GM23338 (cell line): ENCODE measurements around the gene CD164. TPM values are rescaled to one million over a fixed set of nuclear protein-coding genes. Genes with fewer than 3 reads are reported as not detected.

Experiments used
- ATAC-seq: fragments of 200-7000 bp; cut with Tn5 transposase; 3 replicates; pipeline ENCODE4 v1.9.1; 2020
- DNase-seq: peaks from one replicate; pipeline ENCODE4 v3.0.0-alpha.2; 2015; ENCODE audit warnings: low spot score
- H2AFZ ChIP-seq: fragments of 200-600 bp; sonication (generic); 2 replicates; pipeline ENCODE4 v1.8.0; 2016; ENCODE audit warnings: antibody characterized with exemption, mild to moderate bottlenecking, moderate library complexity
- H3F3A ChIP-seq: fragments of 200-600 bp; sonication (generic); replicated peaks from 2 replicates; pipeline ENCODE4 v1.8.0; 2017; ENCODE audit warnings: antibody characterized with exemption, mixed run types, low read depth
- H3K27ac ChIP-seq: fragments of 200-600 bp; sonication (generic); 2 replicates; pipeline ENCODE4 v1.6.1; 2016; ENCODE audit warnings: low read depth
- H3K27me3 ChIP-seq: fragments of 200-600 bp; sonication (generic); 2 replicates; pipeline ENCODE4 v1.8.0; 2016; ENCODE audit warnings: mild to moderate bottlenecking, mixed run types, moderate library complexity; ENCODE audit not compliant: insufficient read depth
- H3K36me3 ChIP-seq: fragments of 200-600 bp; sonication (generic); 2 replicates; pipeline ENCODE4 v1.8.0; 2016; ENCODE audit warnings: mild to moderate bottlenecking; ENCODE audit not compliant: insufficient read depth
- H3K4me1 ChIP-seq: fragments of 200-600 bp; sonication (generic); 2 replicates; pipeline ENCODE4 v1.8.0; 2016; ENCODE audit warnings: mild to moderate bottlenecking, moderate library complexity; ENCODE audit not compliant: insufficient read depth
- H3K4me2 ChIP-seq: fragments of 200-600 bp; sonication (generic); 2 replicates; pipeline ENCODE4 v1.7.1; 2017; ENCODE audit warnings: mixed run types
- H3K4me3 ChIP-seq: fragments of 200-600 bp; sonication (generic); 2 replicates; pipeline ENCODE4 v1.6.1; 2016; ENCODE audit warnings: mixed run types
- H3K79me2 ChIP-seq: fragments of 200-600 bp; sonication (generic); replicated peaks from 2 replicates; pipeline ENCODE4 v1.8.0; 2017; ENCODE audit warnings: mild to moderate bottlenecking; ENCODE audit not compliant: insufficient read depth
- H3K9me2 ChIP-seq: fragments of 200-600 bp; sonication (generic); 2 replicates; pipeline ENCODE4 v1.8.0; 2017; ENCODE audit not compliant: insufficient read depth
- H4K20me1 ChIP-seq: fragments of 200-600 bp; sonication (generic); replicated peaks from 2 replicates; pipeline ENCODE4 v1.8.0; 2017; ENCODE audit warnings: mild to moderate bottlenecking; ENCODE audit not compliant: insufficient read depth
- H3K27ac Mint-ChIP-seq: 2 replicates; pipeline ENCODE4 v1.8.0; 2020; ENCODE audit warnings: inconsistent platforms, mild to moderate bottlenecking, moderate library complexity, mixed read lengths
- H3K27me3 Mint-ChIP-seq: 3 replicates; pipeline ENCODE4 v1.8.0; 2022; ENCODE audit warnings: low read depth, mild to moderate bottlenecking, moderate library complexity, mixed read lengths, inconsistent platforms; ENCODE audit not compliant: insufficient read depth, poor library complexity
- H3K36me3 Mint-ChIP-seq: 3 replicates; pipeline ENCODE4 v1.8.0; 2021; ENCODE audit warnings: low read depth, mild to moderate bottlenecking, inconsistent platforms, moderate library complexity, mixed read lengths
- H3K4me1 Mint-ChIP-seq: 3 replicates; pipeline ENCODE4 v1.8.0; 2020; ENCODE audit warnings: mild to moderate bottlenecking, inconsistent platforms, mixed read lengths
- H3K4me3 Mint-ChIP-seq: 3 replicates; pipeline ENCODE4 v1.8.0; 2021; ENCODE audit warnings: moderate library complexity, mild to moderate bottlenecking, inconsistent platforms, mixed read lengths
- H3K9me3 Mint-ChIP-seq: 3 replicates; pipeline ENCODE4 v1.8.0; 2020; ENCODE audit warnings: moderate library complexity, mild to moderate bottlenecking, inconsistent platforms, mixed read lengths
- CREB1 ChIP-seq: fragments of 250-450 bp; sonication (Bioruptor Pico); IDR thresholded peaks from 2 replicates; pipeline ENCODE4 v1.5.0; 2020; ENCODE audit warnings: low read depth, mild to moderate bottlenecking, moderate library complexity
- EZH2 ChIP-seq: fragments of 200-600 bp; sonication (generic); IDR thresholded peaks from one replicate; pipeline ENCODE4 v1.8.0; 2017; ENCODE audit warnings: antibody characterized with exemption, mild to moderate bottlenecking, low read depth; ENCODE audit not compliant: unreplicated experiment
- JUNB ChIP-seq: IDR thresholded peaks from one replicate; pipeline ENCODE4 v1.6.1; 2016; ENCODE audit warnings: antibody characterized with exemption; ENCODE audit not compliant: unreplicated experiment
- NANOG ChIP-seq: IDR thresholded peaks from 2 replicates; pipeline ENCODE4 v1.6.1; 2016; ENCODE audit warnings: antibody characterized with exemption, borderline replicate concordance
- POLR2AphosphoS5 ChIP-seq: IDR thresholded peaks from 2 replicates; pipeline ENCODE4 v1.6.1; 2016; ENCODE audit warnings: antibody characterized with exemption, low read depth
- REST ChIP-seq: IDR thresholded peaks from one replicate; pipeline ENCODE4 v1.6.1; 2018; ENCODE audit warnings: antibody characterized with exemption; ENCODE audit not compliant: unreplicated experiment
- STAT1 ChIP-seq: IDR thresholded peaks from one replicate; pipeline ENCODE4 v1.6.1; 2016; ENCODE audit warnings: antibody characterized with exemption; ENCODE audit not compliant: unreplicated experiment
- ZNF114 ChIP-seq: fragments of 250-450 bp; sonication (Bioruptor Pico); IDR thresholded peaks from 2 replicates; pipeline ENCODE4 v1.5.0; 2020; ENCODE audit warnings: mild to moderate bottlenecking, moderate library complexity
- ZNF331 ChIP-seq: fragments of 250-450 bp; sonication (Bioruptor Pico); IDR thresholded peaks from 2 replicates; pipeline ENCODE4 v1.5.0; 2020; ENCODE audit warnings: low read depth, mild to moderate bottlenecking, moderate library complexity
- polyA plus RNA-seq: library from polyadenylated mRNA; unstranded; fragments of >200 nt; fragmentation: Nextera tagmentation; extraction: Ambion mirVana; gene quantifications from 2 replicates; pipeline ENCODE4 v1.2.1, GENCODE V29; 2016
- total RNA-seq: library from RNA; depleted of rRNA; stranded (reverse); fragments of >200 nt; shearing (Covaris generic); gene quantifications from 2 replicates; pipeline ENCODE4 v1.2.3, GENCODE V29; 2014
- TF ChIP-seq, protein P1 (sequence below): fragments of 250-450 bp; sonication (Bioruptor Pico); IDR thresholded peaks from 2 replicates; pipeline ENCODE4 v1.5.0; 2020; ENCODE audit warnings: mild to moderate bottlenecking, moderate library complexity
- TF ChIP-seq, protein P2 (sequence below), 2 experiments: fragments of 200-600 bp in 1 of 2; sonication (generic) in 1 of 2; conservative IDR thresholded peaks; 2 replicates each; pipeline versions ENCODE4 v1.5.1 to v1.6.1; 2016 to 2017; ENCODE audit warnings: antibody characterized with exemption in 2 of 2, low read depth in 2 of 2, mild to moderate bottlenecking in 2 of 2, moderate library complexity in 1 of 2
- TF ChIP-seq, protein P3 (sequence below): IDR thresholded peaks from 2 replicates; pipeline ENCODE4 v1.6.1; 2016; ENCODE audit warnings: antibody characterized with exemption

The CD164 gene
- total and polyA plus RNA-seq, 2 experiments from 2014 or later = 81.0 to 83.8 TPM

DNA sequence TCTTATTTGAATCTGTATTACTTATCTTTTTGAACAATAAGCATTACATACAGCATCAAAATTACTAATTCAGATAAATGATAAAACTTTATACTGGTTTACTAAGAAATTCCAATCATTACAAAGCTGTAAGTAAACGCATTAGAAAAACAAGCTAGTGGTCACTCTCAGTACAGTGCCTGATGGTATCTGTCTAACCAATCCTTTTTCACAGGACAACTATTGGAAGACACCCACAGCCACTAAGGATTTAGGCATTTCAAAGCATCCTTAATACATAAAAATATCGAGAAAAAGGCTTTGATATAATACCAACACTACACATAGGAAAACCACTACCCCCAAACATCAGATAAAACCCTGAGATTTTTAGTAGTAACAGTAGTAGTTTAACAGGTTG, 2.6 kb downstream of the CD164 start (continued):
- TF ChIP-seq, protein P1, sequence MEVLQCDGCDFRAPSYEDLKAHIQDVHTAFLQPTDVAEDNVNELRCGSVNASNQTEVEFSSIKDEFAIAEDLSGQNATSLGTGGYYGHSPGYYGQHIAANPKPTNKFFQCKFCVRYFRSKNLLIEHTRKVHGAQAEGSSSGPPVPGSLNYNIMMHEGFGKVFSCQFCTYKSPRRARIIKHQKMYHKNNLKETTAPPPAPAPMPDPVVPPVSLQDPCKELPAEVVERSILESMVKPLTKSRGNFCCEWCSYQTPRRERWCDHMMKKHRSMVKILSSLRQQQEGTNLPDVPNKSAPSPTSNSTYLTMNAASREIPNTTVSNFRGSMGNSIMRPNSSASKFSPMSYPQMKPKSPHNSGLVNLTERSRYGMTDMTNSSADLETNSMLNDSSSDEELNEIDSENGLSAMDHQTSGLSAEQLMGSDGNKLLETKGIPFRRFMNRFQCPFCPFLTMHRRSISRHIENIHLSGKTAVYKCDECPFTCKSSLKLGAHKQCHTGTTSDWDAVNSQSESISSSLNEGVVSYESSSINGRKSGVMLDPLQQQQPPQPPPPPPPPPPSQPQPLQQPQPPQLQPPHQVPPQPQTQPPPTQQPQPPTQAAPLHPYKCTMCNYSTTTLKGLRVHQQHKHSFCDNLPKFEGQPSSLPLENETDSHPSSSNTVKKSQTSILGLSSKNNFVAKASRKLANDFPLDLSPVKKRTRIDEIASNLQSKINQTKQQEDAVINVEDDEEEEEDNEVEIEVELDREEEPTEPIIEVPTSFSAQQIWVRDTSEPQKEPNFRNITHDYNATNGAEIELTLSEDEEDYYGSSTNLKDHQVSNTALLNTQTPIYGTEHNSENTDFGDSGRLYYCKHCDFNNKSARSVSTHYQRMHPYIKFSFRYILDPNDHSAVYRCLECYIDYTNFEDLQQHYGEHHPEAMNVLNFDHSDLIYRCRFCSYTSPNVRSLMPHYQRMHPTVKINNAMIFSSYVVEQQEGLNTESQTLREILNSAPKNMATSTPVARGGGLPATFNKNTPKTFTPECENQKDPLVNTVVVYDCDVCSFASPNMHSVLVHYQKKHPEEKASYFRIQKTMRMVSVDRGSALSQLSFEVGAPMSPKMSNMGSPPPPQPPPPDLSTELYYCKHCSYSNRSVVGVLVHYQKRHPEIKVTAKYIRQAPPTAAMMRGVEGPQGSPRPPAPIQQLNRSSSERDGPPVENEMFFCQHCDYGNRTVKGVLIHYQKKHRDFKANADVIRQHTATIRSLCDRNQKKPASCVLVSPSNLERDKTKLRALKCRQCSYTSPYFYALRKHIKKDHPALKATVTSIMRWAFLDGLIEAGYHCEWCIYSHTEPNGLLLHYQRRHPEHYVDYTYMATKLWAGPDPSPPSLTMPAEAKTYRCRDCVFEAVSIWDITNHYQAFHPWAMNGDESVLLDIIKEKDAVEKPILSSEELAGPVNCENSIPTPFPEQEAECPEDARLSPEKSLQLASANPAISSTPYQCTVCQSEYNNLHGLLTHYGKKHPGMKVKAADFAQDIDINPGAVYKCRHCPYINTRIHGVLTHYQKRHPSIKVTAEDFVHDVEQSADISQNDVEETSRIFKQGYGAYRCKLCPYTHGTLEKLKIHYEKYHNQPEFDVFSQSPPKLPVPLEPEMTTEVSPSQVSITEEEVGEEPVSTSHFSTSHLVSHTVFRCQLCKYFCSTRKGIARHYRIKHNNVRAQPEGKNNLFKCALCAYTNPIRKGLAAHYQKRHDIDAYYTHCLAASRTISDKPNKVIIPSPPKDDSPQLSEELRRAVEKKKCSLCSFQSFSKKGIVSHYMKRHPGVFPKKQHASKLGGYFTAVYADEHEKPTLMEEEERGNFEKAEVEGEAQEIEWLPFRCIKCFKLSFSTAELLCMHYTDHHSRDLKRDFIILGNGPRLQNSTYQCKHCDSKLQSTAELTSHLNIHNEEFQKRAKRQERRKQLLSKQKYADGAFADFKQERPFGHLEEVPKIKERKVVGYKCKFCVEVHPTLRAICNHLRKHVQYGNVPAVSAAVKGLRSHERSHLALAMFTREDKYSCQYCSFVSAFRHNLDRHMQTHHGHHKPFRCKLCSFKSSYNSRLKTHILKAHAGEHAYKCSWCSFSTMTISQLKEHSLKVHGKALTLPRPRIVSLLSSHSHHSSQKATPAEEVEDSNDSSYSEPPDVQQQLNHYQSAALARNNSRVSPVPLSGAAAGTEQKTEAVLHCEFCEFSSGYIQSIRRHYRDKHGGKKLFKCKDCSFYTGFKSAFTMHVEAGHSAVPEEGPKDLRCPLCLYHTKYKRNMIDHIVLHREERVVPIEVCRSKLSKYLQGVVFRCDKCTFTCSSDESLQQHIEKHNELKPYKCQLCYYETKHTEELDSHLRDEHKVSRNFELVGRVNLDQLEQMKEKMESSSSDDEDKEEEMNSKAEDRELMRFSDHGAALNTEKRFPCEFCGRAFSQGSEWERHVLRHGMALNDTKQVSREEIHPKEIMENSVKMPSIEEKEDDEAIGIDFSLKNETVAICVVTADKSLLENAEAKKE = no peak
- TF ChIP-seq, protein P2, sequence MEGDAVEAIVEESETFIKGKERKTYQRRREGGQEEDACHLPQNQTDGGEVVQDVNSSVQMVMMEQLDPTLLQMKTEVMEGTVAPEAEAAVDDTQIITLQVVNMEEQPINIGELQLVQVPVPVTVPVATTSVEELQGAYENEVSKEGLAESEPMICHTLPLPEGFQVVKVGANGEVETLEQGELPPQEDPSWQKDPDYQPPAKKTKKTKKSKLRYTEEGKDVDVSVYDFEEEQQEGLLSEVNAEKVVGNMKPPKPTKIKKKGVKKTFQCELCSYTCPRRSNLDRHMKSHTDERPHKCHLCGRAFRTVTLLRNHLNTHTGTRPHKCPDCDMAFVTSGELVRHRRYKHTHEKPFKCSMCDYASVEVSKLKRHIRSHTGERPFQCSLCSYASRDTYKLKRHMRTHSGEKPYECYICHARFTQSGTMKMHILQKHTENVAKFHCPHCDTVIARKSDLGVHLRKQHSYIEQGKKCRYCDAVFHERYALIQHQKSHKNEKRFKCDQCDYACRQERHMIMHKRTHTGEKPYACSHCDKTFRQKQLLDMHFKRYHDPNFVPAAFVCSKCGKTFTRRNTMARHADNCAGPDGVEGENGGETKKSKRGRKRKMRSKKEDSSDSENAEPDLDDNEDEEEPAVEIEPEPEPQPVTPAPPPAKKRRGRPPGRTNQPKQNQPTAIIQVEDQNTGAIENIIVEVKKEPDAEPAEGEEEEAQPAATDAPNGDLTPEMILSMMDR (conservative IDR thresholded peaks at IDR 0.05; ENCODE audit: low read depth in 2 of 2) = no peak
- TF ChIP-seq NANOG = no peak
- TF ChIP-seq EZH2 = no peak
- TF ChIP-seq ZNF114 (CRISPR knock-in tag) = no peak
- TF ChIP-seq ZNF331 (CRISPR knock-in tag) = no peak
- no peak for TF ChIP-seq JUNB

- H3K9me2 ChIP-seq = no peaks in the 10 kb centered on the region
- H3K4me3 ChIP-seq = no peak overlapping the region
- no peak overlapping the region for H2AFZ ChIP-seq
- Mint-ChIP-seq H3K4me3 (no peak overlapping the region), H3K9me3 (no peaks in the 10 kb centered on the region), H3K27me3 (peaks cover 8% of the 10 kb centered on the region), H3K27ac (no peak overlapping the region), H3K4me1 (peaks cover 19% of the 10 kb centered on the region), H3K36me3 (peaks cover 58% of the 10 kb centered on the region)
- H3K27ac ChIP-seq = no peak overlapping the region
- peaks cover 13% of the 10 kb centered on the region for H3K4me1 ChIP-seq
- peaks cover 42% of the 10 kb centered on the region for H3K36me3 ChIP-seq
- no peaks in the 10 kb centered on the region for H3K27me3 ChIP-seq
- H3F3A ChIP-seq = no peaks in the 10 kb centered on the region
- H4K20me1 ChIP-seq = peaks cover 41% of the 10 kb centered on the region
- no peak for ATAC-seq
- peaks cover 68% of the 10 kb centered on the region for H3K79me2 ChIP-seq
- no peak for DNase-seq
- no peak for TF ChIP-seq REST
- TF ChIP-seq NANOG = no peak
- no peak for TF ChIP-seq JUNB
- TF ChIP-seq, protein P3, sequence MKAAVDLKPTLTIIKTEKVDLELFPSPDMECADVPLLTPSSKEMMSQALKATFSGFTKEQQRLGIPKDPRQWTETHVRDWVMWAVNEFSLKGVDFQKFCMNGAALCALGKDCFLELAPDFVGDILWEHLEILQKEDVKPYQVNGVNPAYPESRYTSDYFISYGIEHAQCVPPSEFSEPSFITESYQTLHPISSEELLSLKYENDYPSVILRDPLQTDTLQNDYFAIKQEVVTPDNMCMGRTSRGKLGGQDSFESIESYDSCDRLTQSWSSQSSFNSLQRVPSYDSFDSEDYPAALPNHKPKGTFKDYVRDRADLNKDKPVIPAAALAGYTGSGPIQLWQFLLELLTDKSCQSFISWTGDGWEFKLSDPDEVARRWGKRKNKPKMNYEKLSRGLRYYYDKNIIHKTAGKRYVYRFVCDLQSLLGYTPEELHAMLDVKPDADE = no peak
- TF ChIP-seq CREB1 (CRISPR knock-in tag) = no peak
- TF ChIP-seq ZNF331 (CRISPR knock-in tag) = no peak
- TF ChIP-seq EZH2 = no peak
- TF ChIP-seq POLR2AphosphoS5 = no peak
- no peak for TF ChIP-seq STAT1
- no peak overlapping the region for H3K4me2 ChIP-seq
Observed at GRCh38 chr6:109377717-109378116, 4.5 kb downstream of the CD164 start.
